ENCODE measurements around the gene RABGAP1L. TPM values are rescaled to one million over a fixed set of nuclear protein-coding genes. Genes with fewer than 3 reads are reported as not detected.

Gene RABGAP1L
- total and polyA plus RNA-seq, 11 donors: 18.6 to 195 (median 98.4) TPM

GRCh38 chr1:174976436-174977108 is 817.3 kb downstream of the RABGAP1L start:
- TF ChIP-seq, protein P1, sequence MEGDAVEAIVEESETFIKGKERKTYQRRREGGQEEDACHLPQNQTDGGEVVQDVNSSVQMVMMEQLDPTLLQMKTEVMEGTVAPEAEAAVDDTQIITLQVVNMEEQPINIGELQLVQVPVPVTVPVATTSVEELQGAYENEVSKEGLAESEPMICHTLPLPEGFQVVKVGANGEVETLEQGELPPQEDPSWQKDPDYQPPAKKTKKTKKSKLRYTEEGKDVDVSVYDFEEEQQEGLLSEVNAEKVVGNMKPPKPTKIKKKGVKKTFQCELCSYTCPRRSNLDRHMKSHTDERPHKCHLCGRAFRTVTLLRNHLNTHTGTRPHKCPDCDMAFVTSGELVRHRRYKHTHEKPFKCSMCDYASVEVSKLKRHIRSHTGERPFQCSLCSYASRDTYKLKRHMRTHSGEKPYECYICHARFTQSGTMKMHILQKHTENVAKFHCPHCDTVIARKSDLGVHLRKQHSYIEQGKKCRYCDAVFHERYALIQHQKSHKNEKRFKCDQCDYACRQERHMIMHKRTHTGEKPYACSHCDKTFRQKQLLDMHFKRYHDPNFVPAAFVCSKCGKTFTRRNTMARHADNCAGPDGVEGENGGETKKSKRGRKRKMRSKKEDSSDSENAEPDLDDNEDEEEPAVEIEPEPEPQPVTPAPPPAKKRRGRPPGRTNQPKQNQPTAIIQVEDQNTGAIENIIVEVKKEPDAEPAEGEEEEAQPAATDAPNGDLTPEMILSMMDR (IDR thresholded peaks at IDR 0.05): no peak
- no peak for TF ChIP-seq POLR2A (IDR thresholded peaks at IDR 0.05)
- intact Hi-C loops (cut with DNase I): loop anchor here in 1 of 10 donors (5.0 kb wide), 1 partner anchor 204 kb away; no protein-coding TSS in a partner anchor

GRCh38 chr1:174982971-174983689 is 823.8 kb downstream of the RABGAP1L start:
- H3K4me1 ChIP-seq: no peaks in the 10 kb centered on the region
- ATAC-seq (no peak), DNase-seq (no peak)
- no peak overlapping the region for H3K4me3 ChIP-seq
- H3K27me3 ChIP-seq: no peaks in the 10 kb centered on the region
- H3K27ac ChIP-seq: no peak overlapping the region
- H3K9me3 ChIP-seq: no peaks in the 10 kb centered on the region
- H3K36me3 ChIP-seq: peaks cover 0 to 68% (median 20%) of the 10 kb centered on the region in 9 donors
- TF ChIP-seq, protein P1 (IDR thresholded peaks at IDR 0.05): peak; percentile 43 to 79 (median 69)
- no peak for TF ChIP-seq POLR2A (IDR thresholded peaks at IDR 0.05)
- intact Hi-C loops (cut with DNase I): loop anchor here in 7 of 10 donors (2.0 to 10.0 kb wide), 7 partner anchors 98 to 728 kb away; no protein-coding TSS in a partner anchor

More at GRCh38 chr1:174976436-174977108, 817.3 kb downstream of the RABGAP1L start:
- Histone ChIP-seq H3K36me3 (peaks cover 0 to 62% (median 11%) of the 10 kb centered on the region in 9 donors), H3K4me3 (no peak overlapping the region), H3K9me3 (no peaks in the 10 kb centered on the region), H3K4me1 (peaks cover 0 to 31% (median 3%) of the 10 kb centered on the region in 12 donors), H3K27ac (peak overlapping the region in 2 of 12 donors; percentile 6 to 24), H3K27me3 (no peaks in the 10 kb centered on the region)
- ATAC-seq: peak in 3 of 4 donors; percentile 11 to 75 (median 50)
- DNase-seq: no peak
- 72 to 91% (median 79%) methylated on average over 4 of the region's 4 CpGs for WGBS, 4 donors

- H3K9me3 ChIP-seq: no peaks in the 10 kb centered on the region
- H3K4me3 ChIP-seq: no peak overlapping the region
- peaks cover 0 to 50% (median 13%) of the 10 kb centered on the region in 9 donors for H3K36me3 ChIP-seq
- H3K27me3 ChIP-seq: no peaks in the 10 kb centered on the region
- no peak for TF ChIP-seq POLR2A (IDR thresholded peaks at IDR 0.05)
- TF ChIP-seq, protein P1 (IDR thresholded peaks at IDR 0.05): no peak
- ATAC-seq (no peak), DNase-seq (no peak)
- intact Hi-C loops (cut with DNase I): loop anchor here in 7 of 10 donors (5.0 to 10.0 kb wide), 5 partner anchors 100 to 730 kb away; no protein-coding TSS in a partner anchor
- 96 to 99% (median 97%) methylated on average over 4 of the region's 4 CpGs for WGBS, 4 donors
- H3K4me1 ChIP-seq: peaks cover 0 to 10% (median 2%) of the 10 kb centered on the region in 12 donors
- no peak overlapping the region for H3K27ac ChIP-seq
Measured at GRCh38 chr1:174984952-174985351, 825.6 kb downstream of the RABGAP1L start.

DNA sequence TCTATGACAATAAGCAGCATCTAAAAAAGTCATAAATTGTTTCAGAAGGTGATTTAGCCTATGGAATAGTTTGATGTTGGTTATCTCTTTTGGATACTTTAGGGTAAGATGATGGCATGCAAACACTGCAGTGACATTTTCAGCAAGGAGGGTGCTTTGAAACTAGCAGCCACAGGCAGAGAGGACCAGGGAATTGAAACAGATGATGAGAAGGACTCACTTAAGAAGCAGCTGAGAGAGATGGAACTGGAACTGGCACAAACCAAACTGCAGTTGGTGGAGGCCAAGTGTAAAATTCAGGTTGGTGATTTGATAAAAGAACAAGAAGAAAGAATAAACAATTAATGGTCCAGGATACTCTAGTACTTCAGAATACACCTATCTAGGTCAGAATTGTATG is 829.2 kb downstream of the RABGAP1L start:
- DNase-seq (no peak), ATAC-seq (no peak)
- Histone ChIP-seq H3K27ac (no peak overlapping the region), H3K9me3 (no peaks in the 10 kb centered on the region), H3K27me3 (no peaks in the 10 kb centered on the region), H3K4me1 (peaks cover 0 to 24% (median 3%) of the 10 kb centered on the region in 12 donors), H3K4me3 (no peak overlapping the region), H3K36me3 (peaks cover 0 to 30% (median 0%) of the 10 kb centered on the region in 9 donors)
- intact Hi-C loops (cut with DNase I): loop anchor here in 5 of 10 donors (5.0 to 10.0 kb wide), 4 partner anchors 104 to 734 kb away; no protein-coding TSS in a partner anchor
- TF ChIP-seq POLR2A (IDR thresholded peaks at IDR 0.05): no peak
- TF ChIP-seq, protein P1 (IDR thresholded peaks at IDR 0.05): no peak
